Measurements from ENCODE around the gene DUSP28. TPM values are rescaled to one million over a fixed set of nuclear protein-coding genes. Genes with fewer than 3 reads are reported as not detected.
A peak's percentile ranks its signal among the peaks of the same experiment; 100 is the strongest.

The DUSP28 gene
- total and polyA plus RNA-seq, 10 of the 15 experiments (the other 5 are each of a cell fraction or from before 2014, with no cell fraction given) = 2.5 to 12.5 (median 6.4) TPM

GRCh38 chr2:240579771-240580614, 19.8 kb downstream of the DUSP28 start:
- Histone ChIP-seq H3K9ac (ENCODE audit: control insufficient read depth, insufficient read depth, low read length) (peak overlapping the region; percentile 12; the same call in 1 of the 2 replicates), H3K4me3 (no peak overlapping the region), H2AFZ (ENCODE audit: control insufficient read depth, low read depth, low read length) (no peak overlapping the region), H3K4me2 (ENCODE audit: control insufficient read depth, insufficient read depth) (peak overlapping the region; percentile 83), H3K79me2 (ENCODE audit: control insufficient read depth, insufficient read depth, low read length) (peaks cover 16% of the 10 kb centered on the region), H3K36me3 (ENCODE audit: control insufficient read depth in 2 of 2, insufficient read depth in 2 of 2, low read length in 1 of 2) (peaks cover 0 to 5% of the 10 kb centered on the region in 2 experiments; a peak in 3 of 4 replicates), H3K27me3 (replicated peaks in 1 of 2; ENCODE audit: control insufficient read depth in 2 of 2, insufficient read depth in 2 of 2, low read length in 1 of 2) (no peaks in the 10 kb centered on the region), H3K27ac (ENCODE audit: control insufficient read depth, insufficient read depth) (peak overlapping the region; percentile 62), H3K4me1 (ENCODE audit: control insufficient read depth, insufficient read depth, low read length) (peaks cover 43% of the 10 kb centered on the region), H3K9me3 (replicated peaks; ENCODE audit: control insufficient read depth, insufficient read depth, low read length) (no peaks in the 10 kb centered on the region; the same call in 1 of the 3 replicates), H4K20me1 (ENCODE audit: control insufficient read depth, insufficient read depth) (no peaks in the 10 kb centered on the region; the same call in 1 of the 2 replicates)
- in situ Hi-C loops (cut with MboI) = no loop called here
- intact Hi-C loops (cut with micrococcal nuclease; ENCODE audit: unreplicated experiment) = no loop called here
- 51% methylated on average over 27 of the region's 27 CpGs for WGBS (ENCODE audit: insufficient coverage, insufficient replicate concordance, low lambda C conversion rate, missing lambda C conversion rate)
- peak; percentile 62 for DNase-seq (ENCODE audit: low read depth, low spot score)
- ATAC-seq = peak; percentile 72
- BruUV-seq (replicated peaks) = no TSS peak
- ChIA-PET SMC1A (ENCODE audit: uncharacterized antibody, unreplicated experiment) (interaction anchor here (0.7 to 3.6 kb wide), 8 partner anchors 11 to 66 kb away, joined by 3 to 35 read pairs (median 4); partner anchors contain the start of gene RNPEPL1), RAD21 (ENCODE audit: unreplicated experiment) (interaction anchor here (1.7 to 10.9 kb wide), 2 partner anchors 18 to 66 kb away, joined by 11 to 206 read pairs; partner anchors contain the start of genes ANKMY1 and DUSP28), CTCF (interaction anchor here (0.6 to 11.9 kb wide), 8 partner anchors 9 to 65 kb away, joined by 3 to 196 read pairs (median 6); partner anchors contain the start of genes DUSP28 and RNPEPL1), POLR2A (interaction anchor here (1.6 to 2.1 kb wide), 3 partner anchors 11 to 19 kb away, joined by 4 to 22 read pairs (median 12); no protein-coding TSS in a partner anchor)
- FAIRE-seq = peak; percentile 95
- peak; percentile 83 for TF ChIP-seq NBN (IDR thresholded peaks at IDR 0.05)
- peak in 1 of 2 experiments; percentile 39; a peak in 1 of 4 replicates for TF ChIP-seq CEBPB (IDR thresholded peaks at IDR 0.05; ENCODE audit: borderline replicate concordance in 1 of 2, low read depth in 2 of 2, low read length in 2 of 2)
- TF ChIP-seq MXI1 (IDR thresholded peaks at IDR 0.05; ENCODE audit: low read depth, low read length) = peak; percentile 93
- peak; percentile 94 for TF ChIP-seq MAX (IDR thresholded peaks at IDR 0.05; ENCODE audit: low read depth, low read length)
- TF ChIP-seq POLR2A (IDR thresholded peaks at IDR 0.05; ENCODE audit: low read depth, low read length) = peak; percentile 53; the same call in 1 of the 2 replicates
- TF ChIP-seq MTA2 (IDR thresholded peaks at IDR 0.05; ENCODE audit: low read depth) = peak; percentile 56; the same call in 1 of the 2 replicates
- TF ChIP-seq SMAD1 (IDR thresholded peaks at IDR 0.05; ENCODE audit: low read depth, partially characterized antibody) = no peak
- TF ChIP-seq, protein P1, sequence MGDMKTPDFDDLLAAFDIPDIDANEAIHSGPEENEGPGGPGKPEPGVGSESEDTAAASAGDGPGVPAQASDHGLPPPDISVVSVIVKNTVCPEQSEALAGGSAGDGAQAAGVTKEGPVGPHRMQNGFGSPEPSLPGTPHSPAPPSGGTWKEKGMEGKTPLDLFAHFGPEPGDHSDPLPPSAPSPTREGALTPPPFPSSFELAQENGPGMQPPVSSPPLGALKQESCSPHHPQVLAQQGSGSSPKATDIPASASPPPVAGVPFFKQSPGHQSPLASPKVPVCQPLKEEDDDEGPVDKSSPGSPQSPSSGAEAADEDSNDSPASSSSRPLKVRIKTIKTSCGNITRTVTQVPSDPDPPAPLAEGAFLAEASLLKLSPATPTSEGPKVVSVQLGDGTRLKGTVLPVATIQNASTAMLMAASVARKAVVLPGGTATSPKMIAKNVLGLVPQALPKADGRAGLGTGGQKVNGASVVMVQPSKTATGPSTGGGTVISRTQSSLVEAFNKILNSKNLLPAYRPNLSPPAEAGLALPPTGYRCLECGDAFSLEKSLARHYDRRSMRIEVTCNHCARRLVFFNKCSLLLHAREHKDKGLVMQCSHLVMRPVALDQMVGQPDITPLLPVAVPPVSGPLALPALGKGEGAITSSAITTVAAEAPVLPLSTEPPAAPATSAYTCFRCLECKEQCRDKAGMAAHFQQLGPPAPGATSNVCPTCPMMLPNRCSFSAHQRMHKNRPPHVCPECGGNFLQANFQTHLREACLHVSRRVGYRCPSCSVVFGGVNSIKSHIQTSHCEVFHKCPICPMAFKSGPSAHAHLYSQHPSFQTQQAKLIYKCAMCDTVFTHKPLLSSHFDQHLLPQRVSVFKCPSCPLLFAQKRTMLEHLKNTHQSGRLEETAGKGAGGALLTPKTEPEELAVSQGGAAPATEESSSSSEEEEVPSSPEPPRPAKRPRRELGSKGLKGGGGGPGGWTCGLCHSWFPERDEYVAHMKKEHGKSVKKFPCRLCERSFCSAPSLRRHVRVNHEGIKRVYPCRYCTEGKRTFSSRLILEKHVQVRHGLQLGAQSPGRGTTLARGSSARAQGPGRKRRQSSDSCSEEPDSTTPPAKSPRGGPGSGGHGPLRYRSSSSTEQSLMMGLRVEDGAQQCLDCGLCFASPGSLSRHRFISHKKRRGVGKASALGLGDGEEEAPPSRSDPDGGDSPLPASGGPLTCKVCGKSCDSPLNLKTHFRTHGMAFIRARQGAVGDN (IDR thresholded peaks at IDR 0.05) = peak; percentile 54; the same call in 1 of the 2 replicates
- TF ChIP-seq IRF5 (IDR thresholded peaks at IDR 0.05; ENCODE audit: borderline replicate concordance) = no peak
- TF ChIP-seq IRF4 (IDR thresholded peaks at IDR 0.05; ENCODE audit: low read depth, low read length) = peak; percentile 96
- TF ChIP-seq NKRF (conservative IDR thresholded peaks at IDR 0.05) = no peak; the same call in 1 of the 2 replicates
- TF ChIP-seq STAT1 (conservative IDR thresholded peaks at IDR 0.05) = 0 out of 2 replicates have a peak, but pooled peaks have one; percentile 38
- peak; percentile 99 for TF ChIP-seq BHLHE40 (IDR thresholded peaks at IDR 0.05; ENCODE audit: borderline replicate concordance in 1 of 2, low read depth in 2 of 2, low read length in 1 of 2)
- TF ChIP-seq IKZF1 (conservative IDR thresholded peaks at IDR 0.05) = peak; percentile 75
